COR-L47 (cell line): ENCODE results near the gene ABLIM2.

Experiments used
- DNase-seq: peaks from one replicate; lab custom pipeline; 2025; lab: John Stamatoyannopoulos, UW

Gene ABLIM2

DNA sequence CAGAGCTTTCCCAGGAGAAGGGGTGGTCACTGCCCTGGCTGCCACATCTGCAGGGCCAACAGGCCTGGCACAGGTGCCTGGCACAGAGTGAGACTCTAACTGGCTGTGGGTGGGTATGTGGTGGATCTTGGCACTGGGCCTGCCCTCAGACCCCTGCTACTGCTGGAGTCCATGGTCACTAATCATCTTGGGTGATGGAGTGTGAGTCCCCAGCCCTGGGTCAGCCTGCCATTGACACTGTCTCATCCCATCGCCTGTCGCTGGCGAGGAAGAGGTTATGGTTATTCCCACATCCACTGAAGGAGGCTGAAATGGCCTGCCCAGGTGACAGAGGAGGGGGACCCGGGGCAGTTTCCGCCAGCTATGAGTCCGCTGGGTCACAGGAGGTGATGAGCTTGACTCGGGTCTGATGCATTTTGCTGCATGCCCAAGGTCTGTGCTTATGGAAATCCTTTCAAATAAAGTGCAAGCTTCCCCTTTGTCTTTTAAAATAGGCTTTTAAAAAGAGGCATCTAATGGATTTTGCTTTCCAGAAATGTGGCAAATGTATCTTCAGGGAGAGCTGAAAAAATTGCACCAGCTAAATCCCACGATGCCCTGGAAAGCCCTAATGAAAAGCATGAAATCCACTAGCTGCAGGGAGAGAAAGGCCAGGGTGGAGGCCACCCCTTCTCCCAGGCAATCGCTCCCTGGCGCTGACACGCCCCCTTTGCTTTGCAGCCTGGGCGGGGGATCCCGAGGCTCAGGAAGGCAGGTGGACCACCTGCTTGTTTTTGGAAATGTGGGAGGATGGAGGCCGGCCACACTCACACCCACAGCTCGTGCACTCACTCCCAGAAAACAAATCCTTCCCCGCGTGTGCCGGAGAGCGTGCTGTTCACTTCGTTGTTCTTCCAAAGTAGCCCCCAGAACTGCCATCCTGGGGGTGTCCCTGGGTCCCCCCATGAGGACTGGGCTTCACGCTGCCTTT lies 54.9 kb downstream of the ABLIM2 start:
- no peak for DNase-seq

DNA sequence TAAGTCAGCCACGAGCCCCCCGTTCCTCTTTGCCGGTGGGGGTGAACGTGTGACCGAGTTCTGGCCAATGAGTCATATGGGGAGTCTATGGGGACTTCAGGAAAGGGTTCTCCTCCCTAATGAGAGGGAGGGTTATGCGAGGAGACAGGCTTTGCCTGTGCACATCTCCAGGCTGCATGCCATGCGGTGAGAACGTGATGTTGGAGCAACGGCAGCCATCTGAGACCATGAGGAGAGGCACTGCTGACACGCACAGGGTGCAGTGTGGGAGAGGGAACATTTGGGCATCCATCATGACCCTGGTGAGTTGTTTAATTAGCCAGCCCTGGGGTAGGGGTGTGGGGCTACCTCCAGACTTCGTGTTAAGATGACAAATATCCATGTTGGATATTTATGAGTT lies 55.8 kb downstream of the ABLIM2 start:
- no peak for DNase-seq

- no peak for DNase-seq
Measured at GRCh38 chr4:8102076-8102355, 56.6 kb downstream of the ABLIM2 start.

DNA sequence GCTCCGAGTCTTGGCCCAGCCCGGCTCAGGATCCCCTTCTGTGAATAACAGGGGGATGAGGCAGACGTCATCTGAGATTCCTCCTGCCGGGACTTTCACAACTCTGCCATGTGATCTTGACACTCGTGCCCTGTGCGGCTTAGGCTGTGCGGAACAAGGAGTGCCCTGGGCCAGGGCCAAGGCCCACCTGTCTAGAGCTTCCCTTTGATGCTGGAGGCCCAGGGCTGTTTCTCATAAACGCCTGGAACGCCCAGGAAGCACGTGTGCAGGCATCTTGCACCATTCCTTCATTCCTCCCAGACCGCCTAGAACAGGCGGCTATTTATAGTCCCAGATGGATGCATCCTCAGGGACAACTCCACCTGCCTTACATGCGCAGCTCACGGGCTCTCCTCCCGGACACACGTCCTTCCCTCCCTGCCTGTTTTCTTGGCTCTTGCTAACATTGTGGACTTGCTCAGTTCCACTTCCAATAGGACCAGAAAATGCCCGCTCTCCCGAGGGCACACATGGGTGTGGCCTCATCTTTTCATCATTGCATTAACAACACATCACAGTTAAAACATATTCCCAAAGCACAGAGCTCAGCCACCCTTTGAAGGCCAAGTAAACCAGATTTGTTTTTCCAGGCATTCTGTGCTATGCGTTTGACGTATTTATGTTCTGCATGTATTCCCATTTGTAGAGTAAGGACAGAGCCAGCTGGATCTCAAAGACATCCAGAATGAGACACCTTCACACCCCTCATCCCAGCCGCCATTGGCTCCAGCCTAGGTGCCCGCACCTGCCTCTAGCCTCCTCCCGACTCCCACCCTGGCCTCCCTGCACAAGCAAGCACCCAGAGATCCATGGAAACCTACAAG lies 57.2 kb downstream of the ABLIM2 start:
- DNase-seq: no peak

- DNase-seq: no peak
Measured at GRCh38 chr4:8099981-8100464, 58.6 kb downstream of the ABLIM2 start.

DNA sequence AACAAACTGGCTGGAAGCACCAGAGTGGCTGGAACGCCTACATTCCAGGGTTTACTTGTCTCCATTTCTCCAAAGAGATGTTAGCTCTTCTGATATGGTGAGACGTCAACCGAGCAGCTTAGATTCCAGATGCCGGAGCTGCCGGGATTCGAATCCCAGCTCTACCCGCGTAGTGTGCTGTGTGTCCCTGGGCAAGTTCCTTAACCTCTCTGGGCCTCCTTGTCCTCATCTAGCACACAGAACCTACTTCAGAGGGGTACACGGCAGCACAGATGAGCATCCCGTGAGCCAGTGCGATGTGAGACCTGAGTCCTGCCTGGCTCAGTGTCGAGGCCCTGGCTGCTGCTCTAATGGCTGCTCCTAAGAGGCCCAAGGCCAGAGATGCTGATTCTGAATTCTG lies 60.1 kb downstream of the ABLIM2 start:
- DNase-seq: no peak

DNA sequence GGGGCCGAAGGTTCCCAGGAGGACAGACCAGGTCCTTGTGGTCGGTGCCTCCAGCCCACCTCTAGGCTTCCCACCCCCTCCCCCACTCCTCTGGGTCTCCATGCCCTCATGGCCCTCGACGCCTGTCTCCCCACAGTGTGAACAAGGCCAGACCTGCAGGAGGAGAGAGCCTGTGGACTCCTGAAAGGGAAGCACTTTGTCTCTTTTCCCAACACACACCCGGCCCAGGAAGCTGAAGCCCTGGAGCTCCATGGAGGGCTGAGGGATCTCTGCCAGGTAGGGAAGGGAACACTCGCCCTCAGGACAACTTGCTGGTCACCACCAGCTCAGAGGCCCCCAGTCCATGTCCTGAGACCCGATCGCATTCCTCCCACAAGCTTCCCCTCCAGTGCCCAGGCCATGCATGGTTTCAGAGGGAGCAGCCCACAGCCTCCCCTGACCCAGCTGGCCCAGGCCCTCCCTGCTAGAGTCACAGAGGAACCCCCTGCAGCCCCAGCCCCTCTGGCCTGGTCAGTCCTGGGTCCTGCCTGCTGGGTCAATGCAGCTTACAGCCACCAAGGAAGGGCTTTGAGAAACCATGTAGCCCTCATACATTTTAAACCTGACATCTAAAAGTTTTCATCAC lies 60.8 kb downstream of the ABLIM2 start:
- no peak for DNase-seq

- no peak for DNase-seq
Measured at GRCh38 chr4:8097141-8097541, 61.5 kb downstream of the ABLIM2 start.

GRCh38 chr4:8096690-8097061 lies 61.9 kb downstream of the ABLIM2 start:
- DNase-seq: no peak

- DNase-seq: no peak
Measured at GRCh38 chr4:8095956-8096689, 62.5 kb downstream of the ABLIM2 start.

DNA sequence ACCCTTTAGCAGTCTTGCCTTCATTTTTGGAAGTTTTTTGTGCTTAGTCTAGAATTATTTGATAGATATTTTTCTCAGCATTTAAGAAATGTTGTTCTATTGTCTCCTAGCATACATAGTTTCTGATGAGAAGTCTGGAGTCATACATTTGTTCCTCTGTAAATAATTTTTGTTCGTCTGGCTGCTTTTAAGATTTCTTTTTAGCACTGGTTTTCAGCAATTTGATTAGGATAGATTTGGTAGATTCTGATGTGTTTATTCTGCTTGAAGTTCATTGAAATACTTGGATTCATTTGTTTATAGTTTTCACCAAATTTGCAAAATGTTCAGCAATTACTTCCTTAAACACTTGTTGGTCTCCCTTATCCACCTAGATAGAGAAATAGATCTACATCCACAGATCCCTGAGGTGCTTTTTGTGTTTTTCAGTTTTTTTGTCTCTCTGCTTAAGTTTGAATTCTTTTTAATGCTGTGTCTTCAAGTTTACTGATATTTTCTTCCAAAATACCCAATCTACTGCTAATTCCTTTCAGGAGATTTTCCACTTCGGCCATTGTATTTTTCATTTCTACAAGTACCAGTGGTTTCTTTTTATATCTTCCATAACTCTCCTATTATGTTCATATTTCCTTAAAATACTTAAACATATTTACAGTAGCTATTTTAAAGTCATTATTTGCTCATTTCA lies 64.9 kb downstream of the ABLIM2 start:
- DNase-seq: no peak

DNA sequence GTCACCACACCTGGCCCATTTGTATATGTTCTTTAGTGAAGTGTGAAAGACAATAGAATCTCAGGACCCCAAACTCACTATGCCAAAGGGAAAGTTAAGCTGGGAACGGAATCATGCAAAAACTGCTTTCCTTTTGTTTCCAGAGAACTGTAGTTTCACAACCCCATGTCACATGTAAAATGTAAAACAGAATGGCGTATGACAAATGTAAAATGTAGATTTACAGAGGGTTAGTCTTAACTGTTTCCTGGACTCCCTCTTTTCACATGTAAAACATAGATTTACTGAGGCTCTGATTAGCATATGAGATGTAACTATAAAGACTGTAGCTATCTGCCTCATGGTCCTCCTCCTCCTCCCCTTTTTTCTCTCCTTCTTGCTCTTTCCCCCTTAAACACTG lies 66.3 kb downstream of the ABLIM2 start:
- DNase-seq: no peak

DNA sequence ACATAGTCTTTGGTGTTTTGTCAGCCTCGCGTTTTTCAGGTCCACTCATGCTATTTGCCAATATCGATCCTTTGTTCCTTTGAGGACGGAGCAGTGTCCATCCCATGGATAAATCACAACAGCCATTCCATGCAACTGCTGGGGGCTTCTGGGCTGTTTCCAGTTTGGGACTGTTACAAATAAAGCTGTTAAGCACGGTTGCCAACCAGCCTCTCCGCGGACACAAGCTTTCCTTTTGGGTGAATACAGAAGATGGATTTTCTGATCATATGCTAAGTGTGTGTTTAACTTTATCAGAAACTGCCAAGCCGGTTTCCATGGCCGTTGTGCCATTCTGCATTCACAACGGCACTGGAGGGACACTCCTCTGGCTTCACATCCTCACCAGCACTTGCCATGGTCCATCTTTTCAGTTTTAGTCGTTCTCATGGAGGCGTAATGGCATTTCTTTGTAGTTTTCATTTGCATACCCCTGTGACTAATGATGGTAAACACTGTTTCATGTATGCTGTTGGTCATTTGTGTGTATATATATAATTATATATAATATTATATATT lies 67.8 kb downstream of the ABLIM2 start:
- DNase-seq: no peak

DNA sequence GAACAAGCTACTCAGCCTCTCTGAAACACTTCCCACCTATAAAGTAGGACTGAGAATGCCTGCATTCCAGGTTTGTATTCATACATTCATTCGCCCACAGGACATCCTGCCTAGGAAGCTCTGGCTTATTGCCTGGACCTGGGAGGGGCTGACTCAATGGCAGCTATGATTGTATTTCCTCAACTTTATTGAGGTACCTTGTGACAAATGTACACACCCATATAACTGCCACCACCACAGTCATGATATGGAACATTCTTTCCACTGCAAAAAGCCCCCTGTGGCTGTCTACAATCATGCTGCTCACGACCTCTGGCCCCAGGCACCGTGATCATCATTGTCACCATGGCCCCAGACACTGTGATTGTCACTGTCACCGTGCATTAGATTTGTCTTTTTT lies 68.3 kb downstream of the ABLIM2 start:
- DNase-seq: no peak

GRCh38 chr4:8089862-8090261 lies 68.8 kb downstream of the ABLIM2 start:
- DNase-seq: no peak

GRCh38 chr4:8088966-8089491 lies 69.6 kb downstream of the ABLIM2 start:
- no peak for DNase-seq

- no peak for DNase-seq
Measured at GRCh38 chr4:8087921-8088495, 70.6 kb downstream of the ABLIM2 start.

GRCh38 chr4:8086783-8087445 lies 71.7 kb downstream of the ABLIM2 start:
- no peak for DNase-seq

DNA sequence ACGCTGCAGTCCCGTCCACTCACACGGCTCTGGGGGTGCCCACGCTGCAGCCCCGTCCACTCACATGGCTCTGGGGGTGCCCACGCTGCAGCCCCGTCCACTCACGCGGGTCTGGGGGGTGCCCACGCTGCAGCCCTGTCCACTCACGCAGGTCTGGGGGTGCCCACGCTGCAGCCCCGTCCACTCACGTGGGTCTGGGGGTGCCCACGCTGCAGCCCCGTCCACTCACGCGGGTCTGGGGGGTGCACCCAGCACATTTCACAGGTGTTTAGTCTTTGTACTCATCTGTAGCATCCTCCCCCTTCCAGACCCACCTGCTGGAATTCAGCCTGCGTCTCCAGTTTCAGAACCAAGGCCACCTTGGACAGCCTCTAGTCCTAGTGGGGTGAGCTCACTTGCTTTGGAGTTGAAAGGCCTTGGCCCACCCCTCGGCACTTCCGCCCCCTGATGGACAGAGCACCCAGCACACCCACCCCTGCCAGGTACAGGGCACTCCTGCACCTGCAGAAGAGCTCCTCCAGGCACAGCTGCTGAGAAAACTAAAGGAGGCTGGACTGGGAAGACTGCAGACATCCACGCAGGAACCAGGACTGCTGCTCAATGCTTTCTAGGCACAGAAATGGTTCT lies 73.0 kb downstream of the ABLIM2 start:
- DNase-seq: no peak
